DOHH2 (cell line): Measurements from ENCODE around the gene NEK1.

Experiments
- H3F3A ChIP-seq: fragments of 200-600 bp; sonication (generic), shearing (Covaris generic); 2 replicates; pipeline ENCODE4 v1.6.0; 2016; ENCODE audit warnings: antibody characterized with exemption, mild to moderate bottlenecking; ENCODE audit not compliant: control insufficient read depth, insufficient read depth
- H3K27ac ChIP-seq: fragments of 200-600 bp; sonication (generic); 2 replicates; pipeline ENCODE4 v1.5.1; 2014; ENCODE audit warnings: low read depth, mild to moderate bottlenecking, low read length, moderate library complexity
- H3K27me3 ChIP-seq: fragments of 200-600 bp; sonication (generic); 2 replicates; pipeline ENCODE4 v1.6.1; 2014; ENCODE audit warnings: mild to moderate bottlenecking, low read length, mixed read lengths; ENCODE audit not compliant: control insufficient read depth
- H3K36me3 ChIP-seq: fragments of 200-600 bp; sonication (generic); 2 replicates; pipeline ENCODE4 v1.6.1; 2014; ENCODE audit warnings: mild to moderate bottlenecking, low read length, moderate library complexity, mixed read lengths; ENCODE audit not compliant: control insufficient read depth
- H3K4me1 ChIP-seq: fragments of 200-600 bp; sonication (generic); 2 replicates; pipeline ENCODE4 v1.6.1; 2014; ENCODE audit warnings: mild to moderate bottlenecking, low read length, mixed read lengths; ENCODE audit not compliant: control insufficient read depth
- H3K4me2 ChIP-seq: fragments of 200-600 bp; sonication (generic); 2 replicates; pipeline ENCODE4 v1.6.0; 2014; ENCODE audit warnings: mild to moderate bottlenecking, low read length, moderate library complexity
- H3K4me3 ChIP-seq: fragments of 200-600 bp; sonication (generic); 2 replicates; pipeline ENCODE4 v1.5.1; 2014; ENCODE audit warnings: mild to moderate bottlenecking, low read length, mixed read lengths
- H3K79me2 ChIP-seq: fragments of 200-600 bp; sonication (generic); 2 replicates; pipeline ENCODE4 v1.6.1; 2014; ENCODE audit warnings: mild to moderate bottlenecking, low read length, mixed read lengths; ENCODE audit not compliant: control insufficient read depth
- H3K9me2 ChIP-seq: fragments of 200-600 bp; sonication (generic); replicated peaks from 2 replicates; pipeline ENCODE4 v1.6.1; 2014; ENCODE audit warnings: mild to moderate bottlenecking, low read length, mixed read lengths; ENCODE audit not compliant: control insufficient read depth
- H3K9me3 ChIP-seq: fragments of 200-600 bp; sonication (generic); 2 replicates; pipeline ENCODE4 v1.6.1; 2014; ENCODE audit warnings: antibody characterized with exemption, low read length, mixed read lengths; ENCODE audit not compliant: control insufficient read depth, insufficient read depth
- H4K20me1 ChIP-seq: fragments of 200-600 bp; sonication (generic); 2 replicates; pipeline ENCODE4 v1.6.0; 2014; ENCODE audit warnings: low read depth, mild to moderate bottlenecking, antibody characterized with exemption, low read length, moderate library complexity; ENCODE audit not compliant: control insufficient read depth, insufficient read depth
- CTCF ChIP-seq: fragments of 200-600 bp; sonication (generic); IDR thresholded peaks from one replicate; pipeline ENCODE4 v1.5.1; 2014; ENCODE audit warnings: antibody characterized with exemption, mild to moderate bottlenecking, low read depth, low read length; ENCODE audit not compliant: poor library complexity, severe bottlenecking
- EZH2phosphoT487 ChIP-seq: fragments of 200-600 bp; sonication (generic); IDR thresholded peaks from 2 replicates; pipeline ENCODE4 v1.6.1; 2017; ENCODE audit warnings: borderline replicate concordance, mild to moderate bottlenecking, antibody characterized with exemption, low read length, moderate library complexity, mixed read lengths

Gene NEK1

GRCh38 chr4:169619958-169620879 is 7.8 kb upstream of the NEK1 start, which contains the start of gene CLCN3:
TSS of gene CLCN3 (plus strand) at chr4:169620578. CDS start at chr4:169635929, 15,351 bp downstream.
- no peaks in the 10 kb centered on the region for H3K9me3 ChIP-seq
- peaks cover 52% of the 10 kb centered on the region for H3K79me2 ChIP-seq
- peaks cover 11% of the 10 kb centered on the region for H3F3A ChIP-seq
- peak within 1 kb of the TSS; percentile 74 for H3K4me2 ChIP-seq
- peaks cover 36% of the 10 kb centered on the region for H3K4me1 ChIP-seq
- H3K27ac ChIP-seq, result peak within 1 kb of the TSS; percentile 90
- no peak for TF ChIP-seq EZH2phosphoT487
- TF ChIP-seq CTCF, result no peak
- no peaks in the 10 kb centered on the region for H3K27me3 ChIP-seq
- no peaks in the 10 kb centered on the region; the same call in 1 of the 2 replicates for H4K20me1 ChIP-seq
- H3K36me3 ChIP-seq, result peaks cover 13% of the 10 kb centered on the region
- H3K9me2 ChIP-seq, result no peaks in the 10 kb centered on the region
- peak within 1 kb of the TSS; percentile 85 for H3K4me3 ChIP-seq

GRCh38 chr4:169619518-169619957 is 7.2 kb upstream of the NEK1 start:
- peaks cover 46% of the 10 kb centered on the region for H3K79me2 ChIP-seq
- H3K9me3 ChIP-seq, result no peaks in the 10 kb centered on the region
- H3K27me3 ChIP-seq, result no peaks in the 10 kb centered on the region
- peaks cover 11% of the 10 kb centered on the region for H3F3A ChIP-seq
- peak overlapping the region; percentile 74 for H3K4me2 ChIP-seq
- H3K36me3 ChIP-seq, result peaks cover 7% of the 10 kb centered on the region; the same call in 1 of the 2 replicates
- TF ChIP-seq CTCF (peak; percentile 25), EZH2phosphoT487 (no peak)
- H3K4me1 ChIP-seq, result peaks cover 34% of the 10 kb centered on the region
- H3K9me2 ChIP-seq, result no peaks in the 10 kb centered on the region
- H3K27ac ChIP-seq, result peak overlapping the region; percentile 90
- peak overlapping the region; percentile 85 for H3K4me3 ChIP-seq
- H4K20me1 ChIP-seq, result no peaks in the 10 kb centered on the region; the same call in 1 of the 2 replicates

GRCh38 chr4:169618986-169619385 is 6.6 kb upstream of the NEK1 start:
- Histone ChIP-seq H3K9me2 (no peaks in the 10 kb centered on the region), H3K4me1 (peaks cover 34% of the 10 kb centered on the region), H3K4me2 (peak overlapping the region; percentile 74), H3K27ac (peak overlapping the region; percentile 90), H4K20me1 (no peaks in the 10 kb centered on the region; the same call in 1 of the 2 replicates), H3K9me3 (no peaks in the 10 kb centered on the region), H3K36me3 (peaks cover 6% of the 10 kb centered on the region; the same call in 1 of the 2 replicates), H3K27me3 (no peaks in the 10 kb centered on the region), H3K4me3 (peak overlapping the region; percentile 85), H3F3A (peaks cover 11% of the 10 kb centered on the region), H3K79me2 (peaks cover 40% of the 10 kb centered on the region)
- no peak for TF ChIP-seq EZH2phosphoT487
- TF ChIP-seq CTCF, result no peak
